GM18511 (cell line): Measurements from ENCODE around the gene FXYD1.

Experiments
- ATAC-seq: cut with Tn5 transposase; IDR thresholded peaks from one replicate; pipeline ENCODE4 v1.9.1; 2021; ENCODE audit warnings: mild to moderate bottlenecking, moderate library complexity; ENCODE audit not compliant: unreplicated experiment

FXYD1 gene

GRCh38 chr19:35184267-35184666 lies 45.6 kb downstream of the FXYD1 start:
- no peak for ATAC-seq

GRCh38 chr19:35184884-35185283 lies 46.3 kb downstream of the FXYD1 start:
- ATAC-seq, result no peak
